Kidney (tissue), 14 donors: ENCODE data around the gene RNF43. TPM values are rescaled to one million over a fixed set of nuclear protein-coding genes. Genes with fewer than 3 reads are reported as not detected.

ENCODE experiments used
- DNase-seq, 5 donors: peaks; one replicate each; pipeline ENCODE4 v3.0.0-alpha.2; 2013 to 2020
- FAIRE-seq: peaks from 2 replicates; lab custom pipeline; 2012; peaks lifted over from hg19 to GRCh38; lab: Jason Lieb, UNC
- H3K27ac ChIP-seq, 2 donors: one replicate each; pipeline ENCODE4 v1.7.0; 2013; ENCODE audit warnings: low read depth in 2 of 2, low read length in 2 of 2, inconsistent platforms in 1 of 2
- H3K27me3 ChIP-seq: one replicate; pipeline ENCODE4 v1.7.1; 2013; ENCODE audit warnings: low read length, inconsistent platforms; ENCODE audit not compliant: control insufficient read depth, insufficient read depth
- H3K36me3 ChIP-seq, 3 donors: one replicate each; pipeline versions ENCODE4 v1.7.0 to v1.7.1; 2013; ENCODE audit warnings: low read length in 3 of 3, control low read depth in 1 of 3, inconsistent platforms in 1 of 3; ENCODE audit not compliant: insufficient read depth in 3 of 3, control insufficient read depth in 2 of 3
- H3K4me1 ChIP-seq, 3 donors: one replicate each; pipeline versions ENCODE4 v1.7.0 to v1.7.1; 2013; ENCODE audit warnings: low read length in 3 of 3, inconsistent platforms in 1 of 3, low read depth in 1 of 3; ENCODE audit not compliant: control insufficient read depth in 2 of 3, insufficient read depth in 2 of 3
- H3K4me3 ChIP-seq, 3 donors: one replicate each; pipeline versions ENCODE4 v1.7.0 to v1.8.1; 2013; ENCODE audit warnings: low read length in 3 of 3, control low read depth in 1 of 3, inconsistent platforms in 1 of 3
- H3K9ac ChIP-seq, 3 donors: one replicate each; pipeline versions ENCODE4 v1.7.0 to v1.7.1; 2013; ENCODE audit warnings: low read length in 3 of 3, control low read depth in 1 of 3, inconsistent platforms in 1 of 3
- H3K9me3 ChIP-seq, 3 donors: one replicate each; pipeline versions ENCODE4 v1.7.0 to v1.7.1; 2013; ENCODE audit warnings: low read length in 3 of 3, control low read depth in 1 of 3, inconsistent platforms in 1 of 3; ENCODE audit not compliant: control insufficient read depth in 2 of 3, insufficient read depth in 1 of 3
- CTCF ChIP-seq: IDR thresholded peaks from 3 replicates; pipeline ENCODE4 v1.5.1; 2012; ENCODE audit warnings: mild to moderate bottlenecking, moderate library complexity, borderline replicate concordance; ENCODE audit not compliant: insufficient read depth; ENCODE audit errors: extremely low read depth
- intact Hi-C: fragments of 100-400 bp; cut with DNase I; formaldehyde crosslinking; loops from one replicate; pipeline ENCODE4 v1.11.1; 2022
- polyA plus RNA-seq: library from polyadenylated mRNA; stranded (reverse); fragments of 350-450 nt; fragmentation: Illumina TruSeq; extraction: RNeasy Lipid Tissue Mini Kit (QIAGEN cat#74804); gene quantifications from one replicate; pipeline ENCODE4 v1.2.3, GENCODE V29; 2014; ENCODE audit warnings: low read depth, low replicate concordance; ENCODE audit not compliant: insufficient read depth
- total RNA-seq: library from RNA; stranded (reverse); fragmentation: NEBNext Ultra II Directional; extraction: Animal tissue kit (Norgen Biotek cat#: 25700); gene quantifications from one replicate; pipeline ENCODE4 v1.2.1, GENCODE V29; 2021
- donor health status: control.
- donor health status: control.
- donor health status: control.
- donor health status: control.
- donor health status: control.
- donor health status: DM: yes; HTN: yes; CAD: no.
- donor health status: Normal renal cell carcinoma (clear cell type).

RNF43 gene
- total and polyA plus RNA-seq, 2 donors from 2014 or later: 7.8 to 9.5 TPM

DNA sequence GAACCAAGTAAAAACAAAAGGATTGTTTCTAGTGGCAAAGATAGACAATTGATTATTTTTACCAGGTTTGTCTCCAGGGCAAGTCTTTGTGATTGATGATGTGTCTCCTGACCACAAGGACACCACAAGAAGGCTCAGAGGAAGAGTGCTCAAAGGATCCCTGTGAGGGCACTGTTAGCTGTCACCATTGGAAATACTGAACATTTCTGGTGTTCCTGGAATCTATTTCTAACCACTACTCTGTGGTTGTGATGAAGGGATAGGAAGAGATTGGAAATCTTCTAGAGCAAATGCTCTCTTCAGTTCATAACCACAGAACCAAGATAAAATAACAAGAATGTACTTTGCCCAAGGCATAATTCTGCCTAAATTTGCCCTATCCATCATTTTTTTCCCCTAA lies 15.3 kb downstream of the RNF43 start:
- no peak for TF ChIP-seq CTCF

GRCh38 chr17:58401287-58401686 lies 16.0 kb downstream of the RNF43 start:
- Histone ChIP-seq H3K9ac (no peak overlapping the region), H3K36me3 (no peaks in the 10 kb centered on the region), H3K27ac (no peak overlapping the region), H3K4me1 (no peaks in the 10 kb centered on the region), H3K9me3 (no peaks in the 10 kb centered on the region), H3K4me3 (no peak overlapping the region), H3K27me3 (no peaks in the 10 kb centered on the region)
- intact Hi-C loops: no loop called here
- DNase-seq (no peak), FAIRE-seq (no peak)
- TF ChIP-seq CTCF: no peak

More for the DNA sequence above, 15.3 kb downstream of the RNF43 start:
- FAIRE-seq (no peak), DNase-seq (no peak)
- H3K4me3 ChIP-seq: no peak overlapping the region
- no peak overlapping the region for H3K9ac ChIP-seq
- H3K4me1 ChIP-seq: no peaks in the 10 kb centered on the region
- H3K36me3 ChIP-seq: no peaks in the 10 kb centered on the region
- intact Hi-C loops: no loop called here
- no peaks in the 10 kb centered on the region for H3K27me3 ChIP-seq
- H3K27ac ChIP-seq: no peak overlapping the region
- no peaks in the 10 kb centered on the region for H3K9me3 ChIP-seq

DNA sequence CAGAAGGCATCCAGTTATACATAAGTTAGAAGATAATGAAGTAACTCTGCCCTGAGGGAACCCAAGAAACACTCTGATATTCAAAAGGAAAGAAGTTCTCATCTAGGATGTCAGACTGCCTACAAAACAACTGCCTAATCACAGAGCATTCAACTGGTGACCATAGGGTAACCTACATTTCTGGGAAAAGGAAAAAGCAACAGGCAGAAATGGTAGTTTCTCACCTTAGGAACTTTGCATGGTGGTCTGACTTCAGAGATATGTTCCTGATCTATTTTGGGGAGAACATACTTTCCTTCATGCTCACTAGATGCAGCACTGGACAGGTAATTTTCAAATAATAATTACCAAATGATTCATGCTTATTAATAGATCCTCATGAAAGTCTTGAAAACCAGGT lies 16.5 kb downstream of the RNF43 start:
- no peaks in the 10 kb centered on the region for H3K27me3 ChIP-seq
- FAIRE-seq: no peak
- H3K4me1 ChIP-seq: no peaks in the 10 kb centered on the region
- DNase-seq: no peak
- no peak overlapping the region for H3K9ac ChIP-seq
- intact Hi-C loops: no loop called here
- no peak for TF ChIP-seq CTCF
- H3K27ac ChIP-seq: no peak overlapping the region
- no peaks in the 10 kb centered on the region for H3K36me3 ChIP-seq
- H3K4me3 ChIP-seq: no peak overlapping the region
- H3K9me3 ChIP-seq: no peaks in the 10 kb centered on the region

- no peaks in the 10 kb centered on the region for H3K27me3 ChIP-seq
- no peak for FAIRE-seq
- no peak for TF ChIP-seq CTCF
- H3K27ac ChIP-seq: no peak overlapping the region
- H3K4me1 ChIP-seq: peaks cover 0 to under 1% (median 0%) of the 10 kb centered on the region in 3 donors
- no peaks in the 10 kb centered on the region for H3K9me3 ChIP-seq
- H3K4me3 ChIP-seq: no peak overlapping the region
- intact Hi-C loops: no loop called here
- H3K9ac ChIP-seq: no peak overlapping the region
- H3K36me3 ChIP-seq: no peaks in the 10 kb centered on the region
- no peak for DNase-seq
Measured at GRCh38 chr17:58399974-58400373, 17.4 kb downstream of the RNF43 start.
